Ishikawa (cell line): ENCODE data around the gene CD164L2.

Experiments
- CREB1 ChIP-seq: IDR thresholded peaks from 2 replicates; pipeline ENCODE4 v1.6.1; 2012; ENCODE audit warnings: low read depth
- RAD21 ChIP-seq: IDR thresholded peaks from 2 replicates; pipeline ENCODE4 v1.6.1; 2012; ENCODE audit warnings: low read depth
- TF ChIP-seq, protein P1 (sequence below): IDR thresholded peaks from 2 replicates; pipeline ENCODE4 v1.6.1; 2012

GRCh38 chr1:27333717-27334279 is 49.3 kb downstream of the CD164L2 start:
- TF ChIP-seq CREB1, result no peak
- no peak for TF ChIP-seq RAD21
- TF ChIP-seq, protein P1, sequence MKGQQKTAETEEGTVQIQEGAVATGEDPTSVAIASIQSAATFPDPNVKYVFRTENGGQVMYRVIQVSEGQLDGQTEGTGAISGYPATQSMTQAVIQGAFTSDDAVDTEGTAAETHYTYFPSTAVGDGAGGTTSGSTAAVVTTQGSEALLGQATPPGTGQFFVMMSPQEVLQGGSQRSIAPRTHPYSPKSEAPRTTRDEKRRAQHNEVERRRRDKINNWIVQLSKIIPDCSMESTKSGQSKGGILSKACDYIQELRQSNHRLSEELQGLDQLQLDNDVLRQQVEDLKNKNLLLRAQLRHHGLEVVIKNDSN, result no peak
